ACC112 (cell line): Measurements from ENCODE around the gene ALK.

ENCODE experiments used
- H2AFZ ChIP-seq: fragments of 200-600 bp; sonication (generic); one replicate; pipeline ENCODE4 v1.6.0; 2017; ENCODE audit warnings: antibody characterized with exemption, low read length; ENCODE audit not compliant: unreplicated experiment
- H3K27ac ChIP-seq: fragments of 200-600 bp; sonication (generic); 2 replicates; pipeline ENCODE4 v1.5.1; 2014; ENCODE audit warnings: low read depth, mild to moderate bottlenecking, antibody characterized with exemption, low read length, moderate library complexity
- H3K27me3 ChIP-seq: fragments of 200-600 bp; sonication (generic); 2 replicates; pipeline ENCODE4 v1.6.1; 2014; ENCODE audit warnings: mild to moderate bottlenecking, antibody characterized with exemption, low read length, moderate library complexity, mixed read lengths; ENCODE audit not compliant: insufficient read depth
- H3K36me3 ChIP-seq: fragments of 200-600 bp; sonication (generic); 2 replicates; pipeline ENCODE4 v1.6.1; 2016; ENCODE audit warnings: mild to moderate bottlenecking, antibody characterized with exemption, low read length, moderate library complexity, mixed read lengths; ENCODE audit not compliant: insufficient read depth
- H3K4me1 ChIP-seq: fragments of 200-600 bp; sonication (generic); one replicate; pipeline ENCODE4 v1.6.1; 2016; ENCODE audit warnings: low read length, mixed read lengths; ENCODE audit not compliant: insufficient read depth, unreplicated experiment, control insufficient read depth
- H3K4me3 ChIP-seq: fragments of 200-600 bp; sonication (generic); 2 replicates; pipeline ENCODE4 v1.5.1; 2014; ENCODE audit warnings: mild to moderate bottlenecking, low read depth, low read length
- H3K79me2 ChIP-seq: fragments of 200-600 bp; sonication (generic); one replicate; pipeline ENCODE4 v1.6.0; 2016; ENCODE audit warnings: low read length; ENCODE audit not compliant: control insufficient read depth, unreplicated experiment, insufficient read depth

ALK gene

GRCh38 chr2:29215739-29216608 lies 705.4 kb downstream of the ALK start:
- Histone ChIP-seq H3K79me2 (no peaks in the 10 kb centered on the region), H2AFZ (no peak overlapping the region), H3K4me3 (no peak overlapping the region), H3K27me3 (peaks cover 13% of the 10 kb centered on the region), H3K27ac (no peak overlapping the region), H3K36me3 (no peaks in the 10 kb centered on the region), H3K4me1 (no peaks in the 10 kb centered on the region)

GRCh38 chr2:29215073-29215472 lies 706.3 kb downstream of the ALK start:
- H3K4me3 ChIP-seq: no peak overlapping the region
- no peaks in the 10 kb centered on the region for H3K79me2 ChIP-seq
- H3K4me1 ChIP-seq: no peaks in the 10 kb centered on the region
- H3K36me3 ChIP-seq: no peaks in the 10 kb centered on the region
- no peak overlapping the region for H2AFZ ChIP-seq
- no peak overlapping the region for H3K27ac ChIP-seq
- peaks cover 9% of the 10 kb centered on the region; the same call in 1 of the 2 replicates for H3K27me3 ChIP-seq

DNA sequence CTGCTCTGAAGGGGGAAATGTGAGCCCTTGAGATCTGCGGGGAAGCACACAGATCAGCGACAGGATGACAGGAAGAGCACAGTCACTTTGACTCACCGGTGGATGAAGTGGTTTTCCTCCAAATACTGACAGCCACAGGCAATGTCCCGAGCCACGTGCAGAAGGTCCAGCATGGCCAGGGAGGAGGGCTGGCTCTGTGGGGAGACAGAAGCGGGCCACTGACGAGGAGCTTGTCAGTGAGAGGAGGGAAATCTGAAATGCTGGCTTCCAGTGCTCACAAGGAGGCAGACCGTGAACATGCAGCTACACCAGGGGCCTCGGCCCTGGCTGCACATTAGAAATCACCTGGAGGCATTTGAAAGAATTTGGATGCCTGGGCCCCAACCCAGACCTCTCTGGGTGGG lies 707.5 kb downstream of the ALK start:
- Histone ChIP-seq H3K4me3 (no peak overlapping the region), H3K27ac (no peak overlapping the region), H3K79me2 (no peaks in the 10 kb centered on the region), H2AFZ (no peak overlapping the region), H3K36me3 (no peaks in the 10 kb centered on the region), H3K27me3 (peaks cover under 1% of the 10 kb centered on the region; the same call in 1 of the 2 replicates), H3K4me1 (no peaks in the 10 kb centered on the region)

GRCh38 chr2:29212009-29212408 lies 709.4 kb downstream of the ALK start:
- Histone ChIP-seq H3K27ac (no peak overlapping the region), H3K36me3 (no peaks in the 10 kb centered on the region), H3K4me3 (no peak overlapping the region)

DNA sequence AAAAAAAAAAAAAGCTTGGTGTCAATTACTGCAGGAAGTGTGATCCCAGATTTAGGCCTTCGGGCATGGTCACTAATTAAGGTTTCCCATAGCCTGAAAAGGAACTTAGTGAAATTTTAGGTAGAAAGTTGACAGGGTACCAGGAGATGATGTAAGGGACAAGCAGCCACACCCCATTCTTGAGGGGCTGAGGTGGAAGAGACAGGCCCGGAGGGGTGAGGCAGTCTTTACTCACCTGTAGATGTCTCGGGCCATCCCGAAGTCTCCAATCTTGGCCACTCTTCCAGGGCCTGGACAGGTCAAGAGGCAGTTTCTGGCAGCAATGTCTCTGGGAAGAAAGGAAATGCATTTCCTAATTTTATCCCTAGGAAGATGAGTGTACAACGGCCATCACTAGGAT lies 711.8 kb downstream of the ALK start:
- H3K79me2 ChIP-seq: no peaks in the 10 kb centered on the region
- no peak overlapping the region for H2AFZ ChIP-seq
- no peaks in the 10 kb centered on the region for H3K27me3 ChIP-seq
- H3K27ac ChIP-seq: no peak overlapping the region
- no peaks in the 10 kb centered on the region for H3K36me3 ChIP-seq
- H3K4me1 ChIP-seq: no peaks in the 10 kb centered on the region
- H3K4me3 ChIP-seq: no peak overlapping the region

More at GRCh38 chr2:29212009-29212408, 709.4 kb downstream of the ALK start:
- Histone ChIP-seq H2AFZ (no peak overlapping the region), H3K4me1 (no peaks in the 10 kb centered on the region), H3K79me2 (no peaks in the 10 kb centered on the region), H3K27me3 (no peaks in the 10 kb centered on the region)

DNA sequence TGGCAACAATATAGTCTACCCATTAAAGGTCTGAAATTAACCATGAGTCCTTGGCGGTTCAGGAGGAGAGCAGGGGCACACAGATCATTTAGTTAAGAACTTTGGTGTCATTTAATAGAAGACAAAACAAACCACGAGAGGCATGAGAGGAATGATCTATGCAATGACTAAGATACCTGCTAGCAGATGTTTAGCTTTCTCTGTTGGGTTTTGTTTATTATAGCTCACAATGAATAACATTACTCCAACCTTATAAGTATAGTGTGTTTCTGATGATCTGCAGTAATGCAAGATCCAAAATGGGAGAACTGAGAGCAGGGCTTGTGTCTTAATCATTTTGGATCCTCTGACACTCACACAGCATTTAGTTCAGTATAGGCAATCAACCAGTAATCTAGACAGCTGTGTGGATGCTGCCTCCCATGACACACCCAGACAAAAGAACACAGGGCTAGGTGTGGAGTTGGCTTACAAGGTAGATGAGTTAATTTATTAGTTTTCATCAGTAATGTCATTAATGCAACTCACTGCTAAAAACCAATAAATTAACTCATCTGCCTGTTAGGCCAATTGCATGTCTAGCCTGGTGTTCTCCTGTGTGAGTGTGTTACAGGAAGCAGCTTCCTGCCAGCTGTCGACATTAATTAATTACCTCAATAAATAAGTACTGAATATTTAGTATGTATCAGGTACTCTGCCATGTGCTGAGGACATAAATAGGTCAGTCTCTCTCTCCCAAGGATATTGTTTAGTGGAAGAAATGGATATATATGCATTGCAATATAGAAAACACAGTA lies 713.8 kb downstream of the ALK start:
- H2AFZ ChIP-seq: no peak overlapping the region

GRCh38 chr2:29206941-29207340 lies 714.4 kb downstream of the ALK start:
- Histone ChIP-seq H3K79me2 (no peaks in the 10 kb centered on the region), H3K36me3 (no peaks in the 10 kb centered on the region), H3K27me3 (no peaks in the 10 kb centered on the region), H3K27ac (no peak overlapping the region), H3K4me3 (no peak overlapping the region), H3K4me1 (no peaks in the 10 kb centered on the region), H2AFZ (no peak overlapping the region)

More for the DNA sequence above, 713.8 kb downstream of the ALK start:
- Histone ChIP-seq H3K36me3 (no peaks in the 10 kb centered on the region), H3K27me3 (no peaks in the 10 kb centered on the region), H3K4me1 (no peaks in the 10 kb centered on the region), H3K4me3 (no peak overlapping the region), H3K27ac (no peak overlapping the region), H3K79me2 (no peaks in the 10 kb centered on the region)

- no peak overlapping the region for H3K4me3 ChIP-seq
- H2AFZ ChIP-seq: no peak overlapping the region
- H3K36me3 ChIP-seq: no peaks in the 10 kb centered on the region
- H3K27ac ChIP-seq: no peak overlapping the region
- H3K4me1 ChIP-seq: no peaks in the 10 kb centered on the region
- H3K27me3 ChIP-seq: no peaks in the 10 kb centered on the region
- H3K79me2 ChIP-seq: no peaks in the 10 kb centered on the region
Observed at GRCh38 chr2:29202819-29203495, 718.4 kb downstream of the ALK start.

GRCh38 chr2:29201979-29202378 lies 719.4 kb downstream of the ALK start:
- Histone ChIP-seq H3K79me2 (no peaks in the 10 kb centered on the region), H3K27me3 (no peaks in the 10 kb centered on the region), H3K4me1 (no peaks in the 10 kb centered on the region), H3K36me3 (no peaks in the 10 kb centered on the region), H2AFZ (no peak overlapping the region), H3K27ac (no peak overlapping the region), H3K4me3 (no peak overlapping the region)
